Ovary (tissue), 9 donors: ENCODE results near the gene TOMM7. TPM values are rescaled to one million over a fixed set of nuclear protein-coding genes. Genes with fewer than 3 reads are reported as not detected.

Experiments used
- DNase-seq, 5 donors: peaks; one replicate each; pipeline ENCODE4 v3.0.0-alpha.2; 2019 to 2020
- H3K27ac ChIP-seq, 2 donors: fragments of 200-600 bp; one replicate each; pipeline versions ENCODE4 v1.5.1 to v1.8.0; 2019 to 2022
- H3K27me3 ChIP-seq: fragments of 200-600 bp; one replicate; pipeline ENCODE4 v1.8.0; 2022
- H3K36me3 ChIP-seq: fragments of 200-600 bp; sonication (generic); one replicate; pipeline ENCODE4 v1.5.1; 2019
- H3K4me1 ChIP-seq: one replicate; pipeline ENCODE4 v1.8.1; 2013; ENCODE audit warnings: mild to moderate bottlenecking, moderate library complexity; ENCODE audit not compliant: insufficient read depth
- H3K4me3 ChIP-seq: fragments of 200-600 bp; sonication (generic); one replicate; pipeline ENCODE4 v1.5.1; 2017
- H3K9me3 ChIP-seq, 2 donors: fragments of 200-600 bp in 1 of 2; sonication (generic) in 1 of 2; one replicate each; pipeline versions ENCODE4 v1.5.1 to v1.8.1; 2013 to 2019; ENCODE audit warnings: mild to moderate bottlenecking in 1 of 2, moderate library complexity in 1 of 2
- CTCF ChIP-seq, 3 donors: fragments of 450-650 bp in 2 of 3; fragments of 200-600 bp in 1 of 3; IDR thresholded peaks; one replicate each; pipeline versions ENCODE4 v1.5.1 to v1.8.0; 2016 to 2022; ENCODE audit warnings: antibody characterized with exemption in 3 of 3, mild to moderate bottlenecking in 1 of 3
- EP300 ChIP-seq: sonication (generic); formaldehyde crosslinking; IDR thresholded peaks from one replicate; pipeline ENCODE4 v1.6.1; 2017; ENCODE audit warnings: antibody characterized with exemption
- POLR2A ChIP-seq: fragments of 450-650 bp; IDR thresholded peaks from one replicate; pipeline ENCODE4 v1.6.1; 2017; ENCODE audit warnings: antibody characterized with exemption, mild to moderate bottlenecking, moderate library complexity
- WGBS, 3 donors: extraction: QIAGEN DNeasy Blood & Tissue Kit in 1 of 3; methylation state at CpG; one replicate each; pipeline versions ENCODE4 v1.1.5 to v1.1.7; 2013 to 2017; 5-methylcytosine and 5-hydroxymethylcytosine counted together
- intact Hi-C, 4 donors: fragments of 100-400 bp; cut with DNase I; formaldehyde crosslinking; loops; one replicate each; pipeline versions ENCODE4 v1.11.0 to v1.15.1; 2022 to 2023
- polyA plus RNA-seq, 2 donors: library from polyadenylated mRNA; stranded (reverse); fragments of 200-250 nt in 1 of 2; fragments of 350-450 nt in 1 of 2; fragmentation: Illumina TruSeq in 1 of 2; extraction: RNeasy Lipid Tissue Mini Kit (QIAGEN cat#74804) in 1 of 2; gene quantifications; one replicate each; pipeline ENCODE4 v1.2.3, GENCODE V29; 2013 to 2014
- total RNA-seq, 7 donors: library from RNA; depleted of rRNA in 2 of 7; stranded (reverse); fragments of >200 nt in 2 of 7; fragmentation: NEBNext Ultra II Directional in 3 of 7; extraction: Animal tissue kit (Norgen Biotek cat#: 25700) in 3 of 7; gene quantifications; one replicate each; pipeline versions ENCODE4 v1.1.0 to v1.2.4, GENCODE V29; 2016 to 2023
- donor health status: DM: no; HTN: no; CAD: no; lungs with moderate emphysema.
- donor health status: DM: no; HTN: no; CAD: no.
- donor health status: Bipolar disorder and iron deficiency.
- donor health status: DM: yes; HTN: yes; CAD: no.
- donor health status: DM: no; HTN: no; CAD: no.
- donor health status: DM: yes; HTN: yes; CAD: no.

Gene TOMM7
- total and polyA plus RNA-seq, 9 donors, result 267 to 869 (median 586) TPM

- intact Hi-C loops, result no loop called here
- Histone ChIP-seq H3K4me3 (no peak overlapping the region), H3K27ac (no peak overlapping the region), H3K27me3 (no peaks in the 10 kb centered on the region), H3K36me3 (no peaks in the 10 kb centered on the region), H3K9me3 (no peaks in the 10 kb centered on the region), H3K4me1 (peaks cover 5% of the 10 kb centered on the region)
- DNase-seq, result no peak
- WGBS, 3 donors, result 65 to 76% (median 73%) methylated on average over 2 of the region's 2 CpGs
- TF ChIP-seq POLR2A, result no peak
- TF ChIP-seq CTCF (IDR thresholded peaks at IDR 0.05), result no peak
- TF ChIP-seq EP300, result no peak
Observed at GRCh38 chr7:22860337-22860736, 37.7 kb upstream of the TOMM7 start.

- DNase-seq, result no peak
- Histone ChIP-seq H3K27ac (no peak overlapping the region), H3K4me3 (no peak overlapping the region), H3K4me1 (peaks cover 6% of the 10 kb centered on the region), H3K36me3 (no peaks in the 10 kb centered on the region), H3K27me3 (no peaks in the 10 kb centered on the region), H3K9me3 (no peaks in the 10 kb centered on the region)
- WGBS, 3 donors, result 64 to 86% (median 84%) methylated on average over 4 of the region's 4 CpGs
- TF ChIP-seq CTCF (IDR thresholded peaks at IDR 0.05) (no peak), POLR2A (no peak)
- intact Hi-C loops, result loop anchor here in 2 of 4 donors (10.0 kb wide), 1 partner anchor 155 kb away; the partner anchor contains the start of gene HYCC1 (in 2 of the 2)
Observed at GRCh38 chr7:22859641-22860290, 37.1 kb upstream of the TOMM7 start.

GRCh38 chr7:22858640-22859561 is 36.3 kb upstream of the TOMM7 start:
- Histone ChIP-seq H3K36me3 (no peaks in the 10 kb centered on the region), H3K9me3 (no peaks in the 10 kb centered on the region), H3K4me3 (no peak overlapping the region), H3K4me1 (peaks cover 6% of the 10 kb centered on the region), H3K27ac (no peak overlapping the region), H3K27me3 (no peaks in the 10 kb centered on the region)
- no peak for DNase-seq
- TF ChIP-seq EP300 (no peak), CTCF (IDR thresholded peaks at IDR 0.05) (no peak), POLR2A (no peak)
- intact Hi-C loops, result loop anchor here in 2 of 4 donors (10.0 kb wide), 1 partner anchor 156 kb away; the partner anchor contains the start of gene HYCC1 (in 2 of the 2)
- WGBS, 3 donors, result 68 to 85% (median 69%) methylated on average over 10 of the region's 10 CpGs

GRCh38 chr7:22858274-22858639 is 35.6 kb upstream of the TOMM7 start:
- Histone ChIP-seq H3K9me3 (no peaks in the 10 kb centered on the region), H3K4me1 (peaks cover 6% of the 10 kb centered on the region), H3K27ac (no peak overlapping the region), H3K36me3 (no peaks in the 10 kb centered on the region), H3K4me3 (no peak overlapping the region), H3K27me3 (no peaks in the 10 kb centered on the region)
- TF ChIP-seq POLR2A, result no peak
- no peak for TF ChIP-seq CTCF (IDR thresholded peaks at IDR 0.05)
- TF ChIP-seq EP300, result no peak
- intact Hi-C loops, result loop anchor here in 2 of 4 donors (10.0 kb wide), 1 partner anchor 157 kb away; the partner anchor contains the start of gene HYCC1 (in 2 of the 2)
- 80 to 92% (median 86%) methylated on average over 1 of the region's 1 CpG for WGBS, 3 donors
- DNase-seq, result no peak
